Measurements from ENCODE around the gene ETFRF1. TPM values are rescaled to one million over a fixed set of nuclear protein-coding genes. Genes with fewer than 3 reads are reported as not detected.

The ETFRF1 gene
- 17.0 TPM in 2 replicates for total RNA-seq

GRCh38 chr12:25195056-25195971, at the start of gene ETFRF1, which contains the start of gene DNAI7:
Gene ETFRF1, plus strand, starts transcription at chr12:25195237. Its CDS starts 8,720 bp downstream, at chr12:25203957.
Gene DNAI7, minus strand, starts transcription at chr12:25195160. Its CDS starts 82 bp downstream, at chr12:25195078.
- peak; percentile 58 for DNase-seq (ENCODE audit: extremely low read depth, low read depth, low spot score)

GRCh38 chr12:25146686-25147085, 48.4 kb upstream of the ETFRF1 start:
- DNase-seq (ENCODE audit: extremely low read depth, low read depth, low spot score): no peak

- DNase-seq (ENCODE audit: extremely low read depth, low read depth, low spot score): peak; percentile 80
These were observed 43.6 kb upstream of the ETFRF1 start for GRCh38 chr12:25151476-25151875.

- no peak for DNase-seq (ENCODE audit: extremely low read depth, low read depth, low spot score)
These were observed 43.0 kb upstream of the ETFRF1 start for GRCh38 chr12:25152055-25152454.

GRCh38 chr12:25155022-25155576, 39.9 kb upstream of the ETFRF1 start:
- peak; percentile 12 for DNase-seq (ENCODE audit: extremely low read depth, low read depth, low spot score)

- DNase-seq (ENCODE audit: extremely low read depth, low read depth, low spot score): no peak
These were observed 39.0 kb upstream of the ETFRF1 start for GRCh38 chr12:25156061-25156460.

- DNase-seq (ENCODE audit: extremely low read depth, low read depth, low spot score): no peak
These were observed 32.2 kb upstream of the ETFRF1 start for GRCh38 chr12:25162866-25163265.

- no peak for DNase-seq (ENCODE audit: extremely low read depth, low read depth, low spot score)
These were observed 12.3 kb upstream of the ETFRF1 start for GRCh38 chr12:25182765-25183164.

GRCh38 chr12:25184132-25184531, 10.9 kb upstream of the ETFRF1 start:
- no peak for DNase-seq (ENCODE audit: extremely low read depth, low read depth, low spot score)

- no peak for DNase-seq (ENCODE audit: extremely low read depth, low read depth, low spot score)
These were observed 8.8 kb upstream of the ETFRF1 start for GRCh38 chr12:25186038-25186787.

- no peak for DNase-seq (ENCODE audit: extremely low read depth, low read depth, low spot score)
These were observed 8.1 kb upstream of the ETFRF1 start for GRCh38 chr12:25186788-25187402.

GRCh38 chr12:25187781-25188180, 7.3 kb upstream of the ETFRF1 start:
- no peak for DNase-seq (ENCODE audit: extremely low read depth, low read depth, low spot score)

- no peak for DNase-seq (ENCODE audit: extremely low read depth, low read depth, low spot score)
These were observed 5.4 kb upstream of the ETFRF1 start for GRCh38 chr12:25189656-25190055.

- no peak for DNase-seq (ENCODE audit: extremely low read depth, low read depth, low spot score)
These were observed 4.2 kb upstream of the ETFRF1 start for GRCh38 chr12:25190793-25191192.

GRCh38 chr12:25194214-25194613, 823 bp upstream of the ETFRF1 start:
- DNase-seq (ENCODE audit: extremely low read depth, low read depth, low spot score): no peak

GRCh38 chr12:25194722-25195055, 348 bp upstream of the ETFRF1 start:
- no peak for DNase-seq (ENCODE audit: extremely low read depth, low read depth, low spot score)

- DNase-seq (ENCODE audit: extremely low read depth, low read depth, low spot score): no peak
These were observed 2.6 kb downstream of the ETFRF1 start for GRCh38 chr12:25197608-25198007.

GRCh38 chr12:25200703-25201102, 5.7 kb downstream of the ETFRF1 start:
- DNase-seq (ENCODE audit: extremely low read depth, low read depth, low spot score): no peak

GRCh38 chr12:25202137-25202536, 7.1 kb downstream of the ETFRF1 start:
- DNase-seq (ENCODE audit: extremely low read depth, low read depth, low spot score): no peak

GRCh38 chr12:25207411-25207810, 12.4 kb downstream of the ETFRF1 start:
- DNase-seq (ENCODE audit: extremely low read depth, low read depth, low spot score): no peak

GRCh38 chr12:25207846-25208245, 12.8 kb downstream of the ETFRF1 start:
- DNase-seq (ENCODE audit: extremely low read depth, low read depth, low spot score): no peak
